NT2/D1 (cell line): ENCODE measurements around the gene TMEM273.

Source experiments
- DNase-seq: peaks from one replicate; pipeline ENCODE4 v3.0.0-alpha.2; 2011; ENCODE audit warnings: low read depth, low spot score
- H3K27me3 ChIP-seq: 2 replicates; pipeline ENCODE4 v1.6.0; 2011; ENCODE audit warnings: mild to moderate bottlenecking; ENCODE audit not compliant: insufficient read length, insufficient read depth
- H3K36me3 ChIP-seq: 2 replicates; pipeline ENCODE4 v1.6.1; 2011; ENCODE audit warnings: mild to moderate bottlenecking, low read length, mixed read lengths; ENCODE audit not compliant: insufficient read depth, insufficient read length
- H3K4me1 ChIP-seq: 2 replicates; pipeline ENCODE4 v1.5.1; 2011; ENCODE audit not compliant: insufficient read depth, insufficient read length
- H3K4me3 ChIP-seq: 2 replicates; pipeline ENCODE4 v1.5.1; 2011; ENCODE audit warnings: low read depth; ENCODE audit not compliant: insufficient read length
- H3K9ac ChIP-seq: 2 replicates; pipeline ENCODE4 v1.6.0; 2011; ENCODE audit warnings: low read depth; ENCODE audit not compliant: insufficient read length
- H3K9me3 ChIP-seq: 2 replicates; pipeline ENCODE4 v1.5.1; 2011; ENCODE audit warnings: mild to moderate bottlenecking, low read length; ENCODE audit not compliant: insufficient read depth
- SUZ12 ChIP-seq: IDR thresholded peaks from 2 replicates; pipeline ENCODE4 v1.6.1; 2011; ENCODE audit not compliant: insufficient read length, insufficient read depth; ENCODE audit errors: extremely low read depth
- YY1 ChIP-seq: IDR thresholded peaks from 2 replicates; pipeline ENCODE4 v1.6.1; 2011; ENCODE audit not compliant: insufficient read length, insufficient read depth
- ZNF274 ChIP-seq: IDR thresholded peaks from 2 replicates; pipeline ENCODE4 v1.6.1; 2011; ENCODE audit warnings: mild to moderate bottlenecking, low read depth, low read length

The TMEM273 gene

DNA sequence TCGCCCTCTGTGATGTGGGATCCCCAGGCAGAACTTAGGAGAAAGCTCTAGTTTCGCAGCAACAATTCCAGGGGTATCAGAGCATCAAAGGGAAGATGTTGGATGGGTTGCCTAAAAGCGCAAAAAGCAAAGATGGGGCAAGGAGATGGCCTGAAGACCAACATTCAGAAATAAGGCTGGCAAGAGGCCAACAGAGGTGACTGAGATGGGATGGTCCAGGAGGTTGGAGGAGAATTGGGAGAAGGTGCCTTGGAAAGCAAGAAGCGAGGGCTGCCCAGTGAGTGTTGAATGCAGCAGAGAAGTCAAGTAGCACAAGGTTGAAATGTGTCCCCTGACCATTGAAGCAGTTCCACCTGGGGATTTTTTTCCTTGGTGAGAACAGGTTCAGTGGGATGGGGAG lies 38.4 kb upstream of the TMEM273 start:
- no peak for DNase-seq
- Histone ChIP-seq H3K36me3 (no peaks in the 10 kb centered on the region), H3K9me3 (no peaks in the 10 kb centered on the region), H3K27me3 (no peaks in the 10 kb centered on the region), H3K9ac (no peak overlapping the region), H3K4me1 (no peaks in the 10 kb centered on the region), H3K4me3 (no peak overlapping the region)
- TF ChIP-seq SUZ12 (no peak), YY1 (no peak), ZNF274 (no peak)

GRCh38 chr10:49225218-49225876 lies 37.2 kb upstream of the TMEM273 start:
- Histone ChIP-seq H3K4me3 (no peak overlapping the region), H3K27me3 (no peaks in the 10 kb centered on the region), H3K9me3 (no peaks in the 10 kb centered on the region), H3K4me1 (no peaks in the 10 kb centered on the region), H3K36me3 (no peaks in the 10 kb centered on the region), H3K9ac (no peak overlapping the region)
- DNase-seq = no peak
- no peak for TF ChIP-seq ZNF274
- no peak for TF ChIP-seq YY1
- no peak for TF ChIP-seq SUZ12

DNA sequence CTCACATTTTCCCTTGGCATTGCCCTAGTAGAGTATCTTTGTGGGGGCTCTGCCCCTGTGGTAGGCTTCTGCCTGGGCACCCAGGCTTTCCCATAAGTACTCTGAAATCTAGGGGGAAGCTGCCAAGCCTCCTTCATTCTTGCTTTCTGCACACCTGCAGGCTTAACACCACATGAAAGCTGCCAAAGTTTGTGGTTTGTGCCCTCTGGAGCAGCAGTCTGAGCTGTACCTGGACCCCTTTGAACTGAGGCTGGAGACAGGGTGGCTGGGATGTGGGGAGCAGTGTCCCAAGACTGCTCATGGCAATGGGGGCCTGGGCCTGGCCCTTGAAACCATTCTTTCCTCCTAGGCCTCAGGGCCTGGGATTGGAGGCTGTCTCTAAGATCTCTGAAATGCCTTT lies 35.0 kb upstream of the TMEM273 start:
- TF ChIP-seq YY1 (no peak), ZNF274 (no peak), SUZ12 (no peak)

DNA sequence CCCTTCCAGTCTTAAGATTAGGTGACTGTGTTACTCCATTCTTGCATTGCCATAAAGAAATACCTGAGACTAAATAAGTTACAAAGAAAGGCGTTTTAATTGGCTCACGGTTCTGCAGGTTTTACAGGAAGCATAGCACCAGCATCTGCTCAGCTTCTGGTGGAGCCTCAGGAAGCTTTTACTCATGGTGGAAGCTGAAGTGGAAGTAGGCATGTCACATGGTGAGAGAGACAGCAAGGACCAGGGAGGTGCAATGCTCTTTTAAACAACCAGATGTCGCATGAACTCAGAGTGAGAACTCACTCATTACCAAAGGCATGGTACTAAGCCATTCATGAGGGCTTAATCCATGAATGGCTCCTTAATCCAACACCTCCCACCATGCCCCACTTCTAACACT lies 34.0 kb upstream of the TMEM273 start:
- H3K27me3 ChIP-seq = no peaks in the 10 kb centered on the region
- TF ChIP-seq YY1 (no peak), SUZ12 (no peak), ZNF274 (no peak)
- H3K9ac ChIP-seq = no peak overlapping the region
- H3K4me3 ChIP-seq = no peak overlapping the region
- no peaks in the 10 kb centered on the region for H3K4me1 ChIP-seq
- H3K9me3 ChIP-seq = no peaks in the 10 kb centered on the region
- H3K36me3 ChIP-seq = no peaks in the 10 kb centered on the region
- DNase-seq = no peak

More for the DNA sequence above, 35.0 kb upstream of the TMEM273 start:
- no peaks in the 10 kb centered on the region for H3K27me3 ChIP-seq
- H3K4me1 ChIP-seq = no peaks in the 10 kb centered on the region
- H3K36me3 ChIP-seq = no peaks in the 10 kb centered on the region
- DNase-seq = no peak
- no peaks in the 10 kb centered on the region for H3K9me3 ChIP-seq
- no peak overlapping the region for H3K9ac ChIP-seq
- no peak overlapping the region for H3K4me3 ChIP-seq

DNA sequence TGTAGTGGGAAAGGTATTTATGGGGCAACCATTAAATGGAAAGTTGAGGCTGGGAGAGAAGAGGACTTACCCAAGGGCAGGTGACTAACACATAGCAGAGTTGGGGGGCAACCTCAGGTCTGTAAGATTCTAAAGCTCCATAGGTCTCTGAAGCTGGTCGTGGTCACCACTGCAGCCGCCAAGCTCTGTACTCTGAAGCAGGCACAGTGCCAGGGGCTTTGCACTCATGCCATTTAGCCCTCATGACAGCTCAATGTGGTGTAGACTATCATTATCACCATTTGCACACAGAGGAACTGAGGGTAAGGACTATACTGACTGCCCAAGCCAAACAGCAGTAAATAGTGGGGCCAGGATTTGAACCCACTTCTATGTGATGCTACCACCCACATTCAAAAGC lies 32.5 kb upstream of the TMEM273 start:
- Histone ChIP-seq H3K27me3 (no peaks in the 10 kb centered on the region), H3K9ac (no peak overlapping the region), H3K4me1 (no peaks in the 10 kb centered on the region), H3K36me3 (no peaks in the 10 kb centered on the region), H3K4me3 (no peak overlapping the region), H3K9me3 (no peaks in the 10 kb centered on the region)
- DNase-seq = no peak
- TF ChIP-seq YY1 (no peak), SUZ12 (no peak), ZNF274 (no peak)

DNA sequence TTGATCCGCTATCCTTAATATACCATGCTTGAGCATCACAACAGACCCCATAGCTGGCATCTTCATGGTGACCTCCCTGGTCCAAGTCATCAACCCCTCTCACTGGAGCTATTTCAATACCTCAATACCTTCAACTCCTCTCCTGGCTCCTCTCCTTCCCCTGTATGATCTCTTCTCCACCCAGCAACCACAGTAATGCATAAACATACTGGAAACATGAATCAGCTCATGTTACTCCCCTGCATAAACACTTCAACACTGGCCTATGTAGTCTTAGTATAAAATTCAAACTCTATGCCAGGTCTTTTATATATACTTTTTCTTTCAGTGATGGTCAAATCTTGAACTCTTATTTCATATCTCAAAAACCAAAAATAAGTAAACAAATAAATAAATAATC lies 31.8 kb upstream of the TMEM273 start:
- Histone ChIP-seq H3K9ac (no peak overlapping the region), H3K4me1 (no peaks in the 10 kb centered on the region), H3K9me3 (no peaks in the 10 kb centered on the region), H3K27me3 (no peaks in the 10 kb centered on the region), H3K36me3 (no peaks in the 10 kb centered on the region), H3K4me3 (no peak overlapping the region)
- TF ChIP-seq SUZ12 (no peak), ZNF274 (no peak), YY1 (no peak)
- no peak for DNase-seq

DNA sequence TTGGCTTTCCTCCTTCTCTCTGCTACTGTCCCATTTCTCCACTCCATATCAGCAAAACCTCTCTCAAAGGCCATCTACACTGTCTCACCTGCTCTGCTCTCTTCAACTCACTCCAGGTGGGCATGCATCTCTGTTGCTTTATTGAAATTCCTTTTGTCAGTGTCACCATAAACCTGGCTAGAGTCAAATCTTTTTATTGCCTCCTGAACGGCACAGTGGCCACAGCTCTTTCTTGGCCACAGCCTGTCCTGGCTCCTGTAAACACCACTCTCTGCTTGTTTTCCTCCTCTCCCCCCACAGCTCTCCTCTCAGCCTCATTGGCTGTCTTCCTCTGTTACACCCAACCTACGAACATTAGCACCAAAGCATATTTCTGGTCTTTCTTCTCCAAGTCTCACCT lies 31.1 kb upstream of the TMEM273 start:
- Histone ChIP-seq H3K27me3 (no peaks in the 10 kb centered on the region), H3K4me1 (no peaks in the 10 kb centered on the region), H3K9me3 (no peaks in the 10 kb centered on the region), H3K4me3 (no peak overlapping the region), H3K36me3 (no peaks in the 10 kb centered on the region), H3K9ac (no peak overlapping the region)
- DNase-seq = no peak
- TF ChIP-seq SUZ12 (no peak), YY1 (no peak), ZNF274 (no peak)
